GM18873 (cell line): ENCODE results near the gene ZNF385B.

ENCODE experiments used
- ATAC-seq: cut with Tn5 transposase; IDR thresholded peaks from one replicate; pipeline ENCODE4 v1.9.1; 2021; ENCODE audit warnings: mild to moderate bottlenecking, moderate library complexity, moderate number of reproducible peaks; ENCODE audit not compliant: unreplicated experiment, low FRiP score

Gene ZNF385B

GRCh38 chr2:179596018-179596417 is 265.4 kb downstream of the ZNF385B start:
- no peak for ATAC-seq

- no peak for ATAC-seq
These were observed 266.1 kb downstream of the ZNF385B start for GRCh38 chr2:179595284-179595683.

GRCh38 chr2:179594268-179595112 is 266.9 kb downstream of the ZNF385B start:
- no peak for ATAC-seq

- ATAC-seq = no peak
These were observed 268.1 kb downstream of the ZNF385B start for GRCh38 chr2:179593323-179593722.

- ATAC-seq = no peak
These were observed 269.1 kb downstream of the ZNF385B start for GRCh38 chr2:179592167-179592936.

GRCh38 chr2:179591690-179592089 is 269.7 kb downstream of the ZNF385B start:
- no peak for ATAC-seq

- no peak for ATAC-seq
These were observed 272.8 kb downstream of the ZNF385B start for GRCh38 chr2:179588486-179589145.

- ATAC-seq = no peak
These were observed 276.7 kb downstream of the ZNF385B start for GRCh38 chr2:179584760-179585159.

GRCh38 chr2:179581605-179582004 is 279.8 kb downstream of the ZNF385B start:
- ATAC-seq = no peak

GRCh38 chr2:179580378-179581146 is 280.9 kb downstream of the ZNF385B start:
- no peak for ATAC-seq

GRCh38 chr2:179579800-179580199 is 281.6 kb downstream of the ZNF385B start:
- no peak for ATAC-seq

- ATAC-seq = no peak
These were observed 283.1 kb downstream of the ZNF385B start for GRCh38 chr2:179578171-179578916.

GRCh38 chr2:179574061-179574519 is 287.3 kb downstream of the ZNF385B start:
- no peak for ATAC-seq

GRCh38 chr2:179572544-179572943 is 288.9 kb downstream of the ZNF385B start:
- no peak for ATAC-seq

- no peak for ATAC-seq
These were observed 289.7 kb downstream of the ZNF385B start for GRCh38 chr2:179571721-179572120.

GRCh38 chr2:179571252-179571651 is 290.2 kb downstream of the ZNF385B start:
- no peak for ATAC-seq

GRCh38 chr2:179569831-179570233 is 291.6 kb downstream of the ZNF385B start:
- ATAC-seq = no peak

GRCh38 chr2:179565807-179566206 is 295.6 kb downstream of the ZNF385B start:
- ATAC-seq = no peak

- ATAC-seq = no peak
These were observed 299.0 kb downstream of the ZNF385B start for GRCh38 chr2:179562330-179562885.
